HG02678 (cell line): Measurements from ENCODE around the gene NRG2.

Source experiments
- ATAC-seq: cut with Tn5 transposase; IDR thresholded peaks from one replicate; pipeline ENCODE4 v1.9.1; 2021; ENCODE audit warnings: mild to moderate bottlenecking, moderate library complexity; ENCODE audit not compliant: unreplicated experiment

NRG2 gene

DNA sequence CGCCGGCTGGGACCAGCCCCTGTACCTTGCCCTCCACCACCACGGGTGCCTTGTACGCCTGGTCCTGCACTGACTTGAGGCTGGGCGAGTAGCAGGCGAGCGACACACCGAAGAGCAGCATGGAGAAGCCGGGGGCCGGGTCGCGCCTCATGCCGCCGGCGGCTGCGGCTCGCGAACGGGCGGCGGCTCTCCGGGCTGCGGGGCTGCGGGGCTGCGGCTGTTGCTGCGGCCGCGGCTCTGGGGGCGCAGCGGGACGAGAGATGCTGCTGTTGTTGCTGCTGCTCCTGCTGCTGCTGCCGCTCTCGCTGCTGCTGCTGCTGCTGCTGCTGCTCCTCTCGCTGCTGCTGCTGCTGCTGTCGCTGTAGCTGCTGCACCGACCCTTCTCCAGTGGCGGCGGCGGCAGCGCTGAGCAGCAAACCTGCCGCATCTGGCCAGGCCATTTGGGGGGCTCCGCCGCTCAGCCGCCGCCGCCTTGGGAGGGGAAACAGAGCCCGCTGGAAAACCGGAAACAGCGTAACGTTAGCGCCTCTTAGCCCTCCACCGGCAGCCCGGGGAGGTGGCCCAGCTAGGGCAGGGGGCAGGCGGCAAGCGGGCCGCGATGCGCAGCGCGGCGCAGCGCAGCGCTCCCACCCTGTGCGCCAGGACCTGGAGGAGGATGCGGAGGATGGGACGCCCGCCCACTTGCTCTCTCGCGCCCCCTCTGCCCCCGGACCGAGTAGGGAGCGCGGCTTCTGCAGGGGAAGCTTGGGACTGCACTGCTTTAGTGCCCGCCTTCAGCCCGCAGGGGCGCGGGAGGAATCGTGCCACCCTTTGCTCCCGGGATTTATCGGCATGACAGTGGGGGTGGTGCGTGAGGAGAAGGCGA lies at the start of gene NRG2:
Gene NRG2 (minus strand): TSS at position 657 of the 865 bp plus-strand sequence.
- ATAC-seq, result peak; percentile 62

DNA sequence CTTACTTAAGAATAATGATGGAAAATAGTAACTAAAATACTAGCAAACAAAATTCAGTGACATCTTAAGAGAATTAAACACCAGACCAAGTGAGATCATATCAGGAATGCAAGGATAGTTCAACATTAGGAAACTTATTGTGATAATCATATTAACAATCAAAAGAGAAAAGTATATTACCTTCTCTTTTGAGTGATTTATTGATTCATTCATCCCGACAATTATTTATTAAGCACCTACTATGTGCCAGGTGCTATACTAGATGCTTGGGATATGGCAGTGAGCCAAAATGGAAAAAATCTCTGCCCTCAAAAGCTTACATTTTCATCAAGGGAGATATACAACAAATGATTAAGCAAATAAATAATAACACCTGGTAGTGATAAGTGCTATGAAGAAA lies 47.2 kb upstream of the NRG2 start:
- ATAC-seq, result no peak

DNA sequence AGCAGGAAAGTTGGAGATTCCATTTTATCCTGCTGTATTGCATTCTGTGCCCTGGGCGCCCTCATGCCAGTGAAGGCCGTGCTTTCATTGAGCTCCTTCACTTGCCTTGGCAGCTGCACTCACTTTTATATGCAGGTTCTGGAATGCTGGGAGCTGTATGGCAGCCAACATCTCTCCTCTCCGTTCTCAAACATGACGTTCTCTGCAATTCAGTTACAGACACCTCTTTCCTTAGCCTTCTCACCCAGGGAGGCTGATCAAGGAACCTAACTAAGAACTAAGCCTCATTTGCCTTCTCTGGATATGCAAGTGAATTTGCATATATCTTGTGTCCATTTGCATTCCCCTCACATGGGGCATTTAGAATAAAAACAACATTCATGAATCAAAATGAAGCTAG lies 41.4 kb upstream of the NRG2 start:
- no peak for ATAC-seq

- no peak for ATAC-seq
These were observed 40.6 kb upstream of the NRG2 start for GRCh38 chr5:140083650-140084049.

- ATAC-seq, result no peak
These were observed 40.0 kb upstream of the NRG2 start for GRCh38 chr5:140083120-140083519.

GRCh38 chr5:140076788-140077187 lies 33.7 kb upstream of the NRG2 start:
- no peak for ATAC-seq

DNA sequence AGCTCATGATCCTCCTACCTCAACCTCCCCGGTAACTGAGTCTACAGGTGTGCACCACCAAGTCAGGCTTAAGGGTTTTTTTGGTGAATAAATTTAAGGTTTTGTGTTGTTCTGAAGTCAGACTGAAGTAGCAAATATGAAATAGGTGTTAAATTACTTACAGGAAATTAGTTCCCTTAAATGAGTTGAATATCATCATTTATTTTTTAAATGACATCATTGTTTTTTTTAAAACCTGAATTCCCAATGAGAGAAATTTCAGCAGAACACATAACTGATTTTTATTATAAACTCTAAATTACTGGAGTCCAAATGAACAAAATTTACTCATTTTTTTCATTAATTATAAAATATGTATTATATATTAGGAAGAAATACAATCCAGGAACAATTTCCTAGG lies 33.0 kb upstream of the NRG2 start:
- ATAC-seq, result no peak

DNA sequence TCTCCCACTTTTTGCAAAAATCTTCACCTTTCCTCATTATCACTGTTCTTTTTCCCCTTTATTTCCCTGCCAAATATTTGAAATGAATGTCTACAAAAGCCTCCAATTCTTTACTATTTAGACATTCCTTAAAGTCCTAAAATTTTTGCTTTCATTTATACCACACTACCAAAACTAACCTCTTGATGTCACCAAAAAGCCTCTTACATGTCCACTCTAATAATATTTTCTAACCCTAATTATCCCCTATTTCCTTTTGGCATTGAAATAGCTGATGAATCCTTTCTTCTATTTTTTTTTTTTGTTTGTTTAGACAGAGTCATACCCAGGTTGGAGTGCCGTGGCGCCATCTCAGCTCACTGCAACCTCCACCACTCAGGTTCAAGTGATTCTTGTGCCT lies 32.3 kb upstream of the NRG2 start:
- ATAC-seq, result no peak

DNA sequence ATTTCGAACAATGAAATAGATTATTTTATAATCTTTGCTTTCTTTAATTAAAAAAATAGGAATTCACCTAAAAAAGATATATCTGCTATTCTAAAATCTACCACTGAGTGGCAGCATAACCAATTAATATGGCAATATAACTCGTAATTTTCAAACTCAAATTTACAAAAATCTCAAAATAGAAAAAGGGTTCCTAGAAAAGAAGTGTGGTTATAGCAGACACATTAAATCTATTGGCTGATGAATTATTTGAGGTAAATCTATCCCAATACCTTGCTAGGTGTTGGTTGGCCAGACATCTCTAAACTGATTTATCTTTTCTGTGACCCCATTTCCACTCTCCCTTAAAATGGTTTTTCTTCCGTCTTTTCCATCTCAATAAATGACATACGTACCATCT lies 30.2 kb upstream of the NRG2 start:
- no peak for ATAC-seq

DNA sequence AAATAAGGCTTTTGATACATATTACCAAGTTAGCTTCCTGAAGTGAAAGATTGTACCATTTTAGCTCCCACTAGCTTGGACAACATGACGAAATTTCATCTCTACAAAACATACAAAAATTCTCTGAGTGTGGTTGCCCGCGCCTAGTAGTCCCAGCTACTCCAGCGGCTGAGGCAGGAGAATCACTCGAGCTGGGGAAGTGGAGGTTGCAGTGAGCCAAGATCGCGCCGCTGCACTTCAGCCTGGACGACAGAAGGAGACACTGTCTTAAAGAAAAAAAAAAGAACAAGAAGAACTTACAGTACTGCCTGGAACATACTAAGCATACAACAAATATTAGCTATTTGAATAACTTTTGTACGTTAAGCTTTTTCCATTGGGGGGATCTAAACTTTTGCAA lies 29.7 kb upstream of the NRG2 start:
- ATAC-seq, result no peak

DNA sequence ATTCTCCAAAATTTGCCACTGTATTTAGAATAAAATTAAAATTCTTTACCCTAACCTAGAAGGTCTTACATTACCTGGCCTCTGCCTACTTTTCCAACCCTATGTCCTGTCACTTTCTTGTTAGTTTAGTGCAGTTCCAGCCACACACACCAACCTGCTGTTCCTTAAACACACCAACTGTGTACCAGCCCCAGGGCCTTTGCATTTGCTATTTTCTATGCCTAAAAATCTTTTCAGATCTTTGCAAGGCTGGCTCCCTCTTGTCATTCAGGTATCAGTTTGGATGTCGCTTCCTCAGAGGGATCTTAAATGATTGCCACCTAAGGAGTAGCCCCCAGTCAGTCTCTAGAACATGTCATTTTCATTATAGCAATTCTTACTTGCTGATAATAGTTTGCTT lies 17.7 kb upstream of the NRG2 start:
- ATAC-seq, result no peak

DNA sequence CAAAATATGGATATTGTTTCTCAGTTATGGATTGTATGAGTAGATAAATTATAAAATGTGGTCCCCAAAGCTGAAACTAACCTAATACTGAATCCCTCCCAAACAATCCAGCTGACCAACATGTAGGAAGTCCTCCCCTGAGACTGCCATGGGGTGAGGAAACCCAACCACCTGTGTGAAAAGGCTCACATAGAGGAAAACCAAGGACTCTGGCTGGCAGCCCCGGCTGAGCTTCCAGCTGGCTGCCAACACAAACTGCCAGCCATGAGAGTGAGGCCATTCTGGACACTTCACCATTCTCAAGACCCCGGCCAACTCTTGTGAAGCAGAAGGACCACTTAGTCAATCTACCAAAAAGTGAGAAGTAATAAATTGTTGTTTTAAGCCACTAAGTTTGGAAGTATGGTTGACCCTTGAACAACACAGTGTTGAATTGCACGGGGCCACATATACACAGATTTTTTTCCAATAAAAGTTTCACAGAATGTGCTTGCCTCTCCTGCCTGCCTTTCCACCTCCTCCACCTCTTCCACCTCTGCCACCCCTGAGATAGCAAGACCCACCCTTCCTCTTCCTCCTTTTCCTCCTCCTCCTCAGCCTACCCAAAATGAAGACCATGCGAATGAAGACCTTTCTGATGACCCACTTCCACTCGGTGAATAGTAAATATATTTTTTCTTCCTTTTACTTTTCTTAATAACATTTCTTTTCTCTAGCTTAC lies 15.3 kb upstream of the NRG2 start:
- no peak for ATAC-seq

GRCh38 chr5:140056880-140057279 lies 13.8 kb upstream of the NRG2 start:
- ATAC-seq, result no peak

GRCh38 chr5:140055152-140055551 lies 12.1 kb upstream of the NRG2 start:
- ATAC-seq, result no peak

DNA sequence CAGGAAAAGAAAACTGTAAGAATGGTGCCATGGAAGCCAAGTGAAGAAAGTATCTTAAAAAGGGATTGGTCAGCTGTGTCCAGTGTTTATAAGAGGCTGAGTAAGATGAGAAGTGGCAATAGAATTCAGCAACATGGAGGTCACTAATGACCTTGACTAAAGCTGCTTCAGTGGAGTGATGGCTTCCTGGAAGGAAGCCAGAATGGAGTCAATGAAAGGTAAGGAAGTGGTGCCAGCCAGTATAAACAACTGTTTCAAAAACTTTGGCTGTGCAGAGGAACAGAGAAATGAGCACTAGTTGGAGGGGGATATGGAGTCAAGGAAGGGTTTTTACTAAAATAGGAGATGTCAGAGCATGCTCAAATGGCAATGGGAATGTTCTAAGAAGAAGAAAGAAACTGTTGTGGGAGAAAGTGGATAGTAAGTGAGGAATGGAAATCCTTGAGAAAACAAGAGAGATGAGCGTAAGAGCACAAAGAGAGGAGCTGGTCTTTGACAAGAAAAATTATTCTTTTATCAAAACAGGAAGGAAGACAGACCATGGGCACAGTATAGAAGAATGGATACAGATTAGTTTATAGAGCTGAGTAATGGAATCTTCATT lies 11.1 kb upstream of the NRG2 start:
- no peak for ATAC-seq

GRCh38 chr5:140051950-140052349 lies 8.9 kb upstream of the NRG2 start:
- ATAC-seq, result no peak

GRCh38 chr5:140049713-140050112 lies 6.6 kb upstream of the NRG2 start:
- ATAC-seq, result no peak

DNA sequence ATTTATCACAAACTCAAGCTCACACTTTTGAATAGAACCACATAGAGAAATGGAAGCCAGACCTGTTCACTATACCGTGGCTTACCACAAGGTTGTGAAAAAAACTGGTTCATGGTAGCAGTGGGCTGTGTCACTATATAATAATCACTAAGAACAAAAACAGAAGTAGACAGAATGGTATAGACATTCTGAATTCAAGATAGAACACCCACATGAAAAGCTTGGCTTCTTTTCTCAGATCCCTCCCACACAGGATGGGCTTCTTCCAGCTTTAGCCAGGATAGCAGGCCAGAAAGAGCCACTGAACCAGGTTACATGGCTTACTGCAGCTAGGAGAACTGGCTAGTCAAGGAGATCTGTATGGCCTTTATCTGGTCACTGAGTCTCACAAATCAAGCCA lies 6.1 kb upstream of the NRG2 start:
- no peak for ATAC-seq

- ATAC-seq, result no peak
These were observed 942 bp upstream of the NRG2 start for GRCh38 chr5:140044041-140044440.

- peak; percentile 4 for ATAC-seq
These were observed 391 bp upstream of the NRG2 start for GRCh38 chr5:140043508-140043872.

DNA sequence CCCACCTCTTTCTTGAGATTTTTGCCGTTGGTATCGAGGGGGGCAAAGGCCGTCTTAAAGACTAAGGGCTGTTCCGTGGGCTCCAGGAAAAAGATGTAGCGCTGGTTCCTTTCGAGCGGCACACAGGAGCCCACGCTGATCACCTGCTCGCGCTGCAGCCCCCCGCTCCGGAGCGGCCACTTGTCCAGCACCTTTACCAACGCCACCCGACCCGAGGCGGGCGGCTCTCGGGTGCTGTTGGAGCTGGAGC lies 781 bp downstream of the NRG2 start:
- ATAC-seq, result no peak
